IMR-90 (cell line): Measurements from ENCODE around the gene PRKN. TPM values are rescaled to one million over a fixed set of nuclear protein-coding genes. Genes with fewer than 3 reads are reported as not detected.

Source experiments
- ATAC-seq: fragments of 200-7000 bp; cut with Tn5 transposase; 2 replicates; pipeline ENCODE4 v1.9.1; 2020; ENCODE audit warnings: low read depth, mild to moderate bottlenecking, moderate library complexity
- BruUV-seq: library from RNA; stranded (reverse); fragments of 400-500 nt; replicated peaks from 2 replicates; lab custom pipeline; 2021; lab: Mats Ljungman, UMichigan
- CTCF ChIA-PET: fragments of 300-600 bp; formaldehyde crosslinking; extraction: SDS; loops from one replicate; lab custom pipeline; 2021; ENCODE audit warnings: antibody characterized with exemption; lab: Yijun Ruan, JAX
- POLR2A ChIA-PET: fragments of 300-600 bp; sonication (Branson Sonifier 250); formaldehyde crosslinking; loops from one replicate; lab custom pipeline; 2022; ENCODE audit warnings: antibody characterized with exemption; ENCODE audit not compliant: unreplicated experiment; lab: Charles Lee
- DNase-seq: peaks from one replicate; pipeline ENCODE4 v3.0.0; 2013
- H2AFZ ChIP-seq: replicated peaks from 2 replicates; pipeline ENCODE3; 2013; ENCODE audit warnings: low read length, mild to moderate bottlenecking; ENCODE audit not compliant: poor library complexity
- H2AK5ac ChIP-seq: 2 replicates; pipeline ENCODE4 v1.6.1; 2013; ENCODE audit warnings: low read depth, low read length, inconsistent platforms
- H2AK9ac ChIP-seq: replicated peaks from 2 replicates; pipeline ENCODE3; 2013; ENCODE audit warnings: mild to moderate bottlenecking, low read depth, low read length, moderate library complexity; ENCODE audit not compliant: poor library complexity
- H2BK120ac ChIP-seq: 2 replicates; pipeline ENCODE4 v1.6.1; 2013; ENCODE audit warnings: low read depth, low read length, inconsistent platforms
- H2BK15ac ChIP-seq: 3 replicates; pipeline ENCODE4 v1.6.1; 2013; ENCODE audit warnings: low read depth, low read length, inconsistent platforms
- H2BK20ac ChIP-seq: 2 replicates; pipeline ENCODE4 v1.6.1; 2013; ENCODE audit warnings: low read depth, mild to moderate bottlenecking, inconsistent platforms, low read length, moderate library complexity
- H2BK5ac ChIP-seq: 2 replicates; pipeline ENCODE4 v1.6.1; 2013; ENCODE audit warnings: mild to moderate bottlenecking, low read depth, low read length, inconsistent platforms; ENCODE audit not compliant: poor library complexity, severe bottlenecking
- H3K14ac ChIP-seq: replicated peaks from 2 replicates; pipeline ENCODE4 v1.6.1; 2013; ENCODE audit warnings: low read depth, low read length, inconsistent platforms
- H3K18ac ChIP-seq: 2 replicates; pipeline ENCODE4 v1.6.1; 2013; ENCODE audit warnings: low read depth, low read length, control low read depth
- H3K23ac ChIP-seq: 2 replicates; pipeline ENCODE4 v1.6.1; 2013; ENCODE audit warnings: low read depth, low read length, inconsistent platforms
- H3K27ac ChIP-seq: 2 replicates; pipeline ENCODE4 v1.5.1; 2013; ENCODE audit warnings: mild to moderate bottlenecking, control low read depth, low read length; ENCODE audit not compliant: insufficient read depth
- H3K27me3 ChIP-seq: 2 replicates; pipeline ENCODE4 v1.6.1; 2013; ENCODE audit warnings: low read length; ENCODE audit not compliant: control insufficient read depth, insufficient read depth
- H3K36me3 ChIP-seq: 2 replicates; pipeline ENCODE4 v1.6.1; 2013; ENCODE audit warnings: low read length, mixed read lengths; ENCODE audit not compliant: control insufficient read depth, insufficient read depth
- H3K4ac ChIP-seq: 2 replicates; pipeline ENCODE4 v1.6.1; 2013; ENCODE audit warnings: low read depth, low read length, inconsistent platforms
- H3K4me1 ChIP-seq: 2 replicates; pipeline ENCODE4 v1.6.1; 2013; ENCODE audit warnings: low read length, mixed read lengths; ENCODE audit not compliant: control insufficient read depth, insufficient read depth
- H3K4me2 ChIP-seq: 2 replicates; pipeline ENCODE4 v1.6.1; 2013; ENCODE audit warnings: low read depth, mild to moderate bottlenecking, control low read depth, low read length, moderate library complexity
- H3K4me3 ChIP-seq: 2 replicates; pipeline ENCODE4 v1.5.1; 2013; ENCODE audit warnings: low read depth, mild to moderate bottlenecking, control low read depth, low read length, moderate library complexity; ENCODE audit not compliant: insufficient read depth
- H3K56ac ChIP-seq: 2 replicates; pipeline ENCODE4 v1.6.1; 2013; ENCODE audit warnings: low read length, inconsistent platforms; ENCODE audit not compliant: insufficient read depth; ENCODE audit errors: extremely low read depth
- H3K79me1 ChIP-seq, 2 experiments: 2 replicates each; pipeline ENCODE4 v1.6.1; 2013; ENCODE audit warnings: low read length in 2 of 2, inconsistent platforms in 1 of 2, low read depth in 1 of 2
- H3K9ac ChIP-seq: 2 replicates; pipeline ENCODE4 v1.6.1; 2013; ENCODE audit warnings: low read depth, low read length, control low read depth
- H3K9me1 ChIP-seq: 2 replicates; pipeline ENCODE4 v1.6.1; 2013; ENCODE audit warnings: low read length, inconsistent platforms; ENCODE audit not compliant: insufficient read depth
- H3K9me3 ChIP-seq: 2 replicates; pipeline ENCODE4 v1.6.1; 2013; ENCODE audit warnings: low read length; ENCODE audit not compliant: control insufficient read depth, insufficient read depth
- H4K20me1 ChIP-seq: 2 replicates; pipeline ENCODE4 v1.6.1; 2013; ENCODE audit warnings: low read length, inconsistent platforms; ENCODE audit not compliant: insufficient read depth
- H4K5ac ChIP-seq: 2 replicates; pipeline ENCODE4 v1.6.1; 2013; ENCODE audit warnings: mild to moderate bottlenecking, low read depth, low read length, control low read depth
- H4K8ac ChIP-seq, 2 experiments: 2 replicates each; pipeline ENCODE4 v1.6.1; 2013; ENCODE audit warnings: low read depth in 2 of 2, low read length in 2 of 2, control low read depth in 1 of 2, inconsistent platforms in 1 of 2
- H4K91ac ChIP-seq: 2 replicates; pipeline ENCODE4 v1.6.1; 2013; ENCODE audit warnings: low read depth, low read length, inconsistent platforms; ENCODE audit not compliant: insufficient read depth
- BHLHE40 ChIP-seq: fragments of 150-350 bp; IDR thresholded peaks from 2 replicates; pipeline ENCODE4 v1.6.1; 2016; ENCODE audit warnings: mild to moderate bottlenecking, low read depth, low read length
- CEBPB ChIP-seq: IDR thresholded peaks from 2 replicates; pipeline ENCODE4 v1.6.1; 2012; ENCODE audit warnings: low read depth, low read length, improper control_type of control experiment
- CHD1 ChIP-seq: IDR thresholded peaks from 2 replicates; pipeline ENCODE4 v1.6.1; 2012; ENCODE audit warnings: low read depth, low read length, improper control_type of control experiment
- ELK1 ChIP-seq: fragments of 150-350 bp; IDR thresholded peaks from 2 replicates; pipeline ENCODE4 v1.6.1; 2016; ENCODE audit warnings: low read depth, mild to moderate bottlenecking, low read length, moderate library complexity, borderline replicate concordance
- FOS ChIP-seq: fragments of 150-350 bp; IDR thresholded peaks from 2 replicates; pipeline ENCODE4 v1.6.1; 2016; ENCODE audit warnings: low read depth, low read length
- MAFK ChIP-seq: IDR thresholded peaks from 2 replicates; pipeline ENCODE4 v1.6.1; 2012; ENCODE audit warnings: low read depth, low read length, improper control_type of control experiment
- MAZ ChIP-seq: IDR thresholded peaks from 2 replicates; pipeline ENCODE4 v1.6.1; 2012; ENCODE audit warnings: low read depth, mild to moderate bottlenecking, low read length, improper control_type of control experiment, moderate library complexity, borderline replicate concordance
- MXI1 ChIP-seq: IDR thresholded peaks from 2 replicates; pipeline ENCODE4 v1.6.1; 2012; ENCODE audit warnings: low read depth, mild to moderate bottlenecking, low read length, moderate library complexity, borderline replicate concordance
- NFE2L2 ChIP-seq: fragments of 150-350 bp; IDR thresholded peaks from 2 replicates; pipeline ENCODE4 v1.6.1; 2016; ENCODE audit warnings: low read depth, mild to moderate bottlenecking, low read length
- POLR2A ChIP-seq: IDR thresholded peaks from 2 replicates; pipeline ENCODE4 v1.6.1; 2012; ENCODE audit warnings: mild to moderate bottlenecking, low read depth, low read length
- RAD21 ChIP-seq: IDR thresholded peaks from 2 replicates; pipeline ENCODE4 v1.6.1; 2012; ENCODE audit warnings: low read length, improper control_type of control experiment
- RFX5 ChIP-seq: IDR thresholded peaks from 2 replicates; pipeline ENCODE4 v1.8.0; 2012; ENCODE audit warnings: low read depth, mild to moderate bottlenecking, low read length, moderate library complexity
- SMC3 ChIP-seq: fragments of 150-350 bp; IDR thresholded peaks from 2 replicates; pipeline ENCODE4 v1.6.1; 2016; ENCODE audit warnings: low read depth, mild to moderate bottlenecking, antibody characterized with exemption, low read length, moderate library complexity
- USF2 ChIP-seq: fragments of 150-350 bp; IDR thresholded peaks from 2 replicates; pipeline ENCODE4 v1.6.1; 2017; ENCODE audit warnings: mild to moderate bottlenecking, antibody characterized with exemption, low read length, low read depth
- WGBS, 2 experiments: methylation state at CpG; one replicate each; pipeline versions ENCODE4 v1.1.5 to v1.1.7; 2013; ENCODE audit warnings: missing lambda C conversion rate in 2 of 2; ENCODE audit not compliant: insufficient read length in 1 of 2; ENCODE audit errors: extremely low coverage in 2 of 2; 5-methylcytosine and 5-hydroxymethylcytosine counted together
- dilution Hi-C: fragments of 300-500 bp; cut with HindIII; formaldehyde crosslinking; loops from one replicate; pipeline ENCODE4 v1.14.3; 2018; ENCODE audit warnings: low sequenced_read_pairs; ENCODE audit not compliant: unreplicated experiment
- in situ Hi-C: fragments of 300-500 bp; cut with MboI; formaldehyde crosslinking; loops from 3 replicates; pipeline ENCODE4 v1.14.3; 2019; ENCODE audit warnings: low sequenced_read_pairs, inconsistent platforms, mixed read lengths
- intact Hi-C: fragments of 100-400 bp; cut with micrococcal nuclease; formaldehyde crosslinking; loops from 2 replicates; pipeline ENCODE4 v1.10.0; 2022
- polyA plus RNA-seq, 3 experiments: library from polyadenylated mRNA; depleted of rRNA; stranded (reverse); fragments of >200 nt; gene quantifications; 2 replicates each; pipeline ENCODE4 v1.2.3, GENCODE V29; 2012; ENCODE audit warnings: low replicate concordance in 1 of 3
- total RNA-seq: library from RNA; depleted of rRNA; stranded (reverse); fragments of >200 nt; gene quantifications from 2 replicates; pipeline ENCODE4 v1.2.3, GENCODE V29; 2012
- TF ChIP-seq, protein P1 (sequence below): conservative IDR thresholded peaks from 2 replicates; pipeline ENCODE4 v1.5.1; 2012; ENCODE audit warnings: mild to moderate bottlenecking, low read depth, low read length, improper control_type of control experiment

Gene PRKN
- total and polyA plus RNA-seq, 2 of the 4 experiments (the other 2 are of a cell fraction): 0.15 to 0.18 TPM

DNA sequence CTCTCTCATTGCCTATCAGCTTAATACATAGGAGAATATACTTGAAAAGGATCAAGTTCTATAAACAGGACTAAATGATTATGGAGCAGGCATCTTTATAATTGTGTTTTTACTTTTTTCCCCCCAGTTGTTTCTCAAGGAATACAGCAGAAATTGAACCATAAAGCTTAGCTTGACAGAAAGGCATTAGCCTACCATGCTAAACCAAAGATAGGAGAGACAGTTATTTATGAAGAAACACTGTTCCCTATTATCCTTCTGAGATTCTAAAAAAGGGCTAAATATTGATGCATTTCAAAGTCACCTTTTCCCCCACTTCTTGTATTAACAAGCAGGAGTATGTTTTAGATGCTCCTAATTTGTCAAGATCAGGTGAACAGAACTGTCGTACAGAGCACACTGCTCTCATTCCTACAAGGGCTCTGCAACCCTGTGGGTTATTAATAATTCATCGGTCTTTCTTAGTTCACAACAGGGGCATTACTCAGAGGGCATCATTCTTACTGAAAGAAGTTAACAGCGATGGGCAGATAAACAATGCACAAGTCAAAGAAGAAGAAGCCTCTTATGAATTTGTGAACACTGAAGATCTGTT is 38.7 kb downstream of the PRKN start:
- Histone ChIP-seq H3K27me3 (no peaks in the 10 kb centered on the region), H3K36me3 (no peaks in the 10 kb centered on the region), H2BK20ac (no peak overlapping the region), H3K79me1 (no peaks in the 10 kb centered on the region), H4K20me1 (no peaks in the 10 kb centered on the region), H2BK5ac (no peak overlapping the region), H2AK9ac (no peak overlapping the region), H3K9me3 (peaks cover 7% of the 10 kb centered on the region), H3K14ac (no peak overlapping the region), H3K18ac (no peak overlapping the region), H4K8ac (no peak overlapping the region), H2BK15ac (no peak overlapping the region), H3K4me3 (no peak overlapping the region), H3K23ac (no peak overlapping the region), H2BK120ac (no peak overlapping the region), H3K4me2 (no peak overlapping the region), H3K56ac (no peak overlapping the region), H4K5ac (no peak overlapping the region), H3K4ac (no peak overlapping the region), H4K91ac (no peak overlapping the region), H3K4me1 (no peaks in the 10 kb centered on the region), H2AK5ac (no peak overlapping the region), H2AFZ (no peak overlapping the region), H3K9me1 (no peaks in the 10 kb centered on the region), H3K9ac (no peak overlapping the region), H3K27ac (no peak overlapping the region)
- intact Hi-C loops: no loop called here
- CTCF ChIA-PET: interaction anchor here (0.6 kb wide), 1 partner anchor 1215 kb away, joined by 9 read pairs; no protein-coding TSS in a partner anchor
- dilution Hi-C loops: no loop called here
- no peak for ATAC-seq
- POLR2A ChIA-PET: no interaction called here
- DNase-seq: no peak
- BruUV-seq: no TSS peak
- WGBS, 2 experiments: no CpG with 5 or more reads among the region's 3 CpGs
- in situ Hi-C loops: no loop called here
- TF ChIP-seq USF2: no peak
- no peak for TF ChIP-seq MXI1
- TF ChIP-seq, protein P1, sequence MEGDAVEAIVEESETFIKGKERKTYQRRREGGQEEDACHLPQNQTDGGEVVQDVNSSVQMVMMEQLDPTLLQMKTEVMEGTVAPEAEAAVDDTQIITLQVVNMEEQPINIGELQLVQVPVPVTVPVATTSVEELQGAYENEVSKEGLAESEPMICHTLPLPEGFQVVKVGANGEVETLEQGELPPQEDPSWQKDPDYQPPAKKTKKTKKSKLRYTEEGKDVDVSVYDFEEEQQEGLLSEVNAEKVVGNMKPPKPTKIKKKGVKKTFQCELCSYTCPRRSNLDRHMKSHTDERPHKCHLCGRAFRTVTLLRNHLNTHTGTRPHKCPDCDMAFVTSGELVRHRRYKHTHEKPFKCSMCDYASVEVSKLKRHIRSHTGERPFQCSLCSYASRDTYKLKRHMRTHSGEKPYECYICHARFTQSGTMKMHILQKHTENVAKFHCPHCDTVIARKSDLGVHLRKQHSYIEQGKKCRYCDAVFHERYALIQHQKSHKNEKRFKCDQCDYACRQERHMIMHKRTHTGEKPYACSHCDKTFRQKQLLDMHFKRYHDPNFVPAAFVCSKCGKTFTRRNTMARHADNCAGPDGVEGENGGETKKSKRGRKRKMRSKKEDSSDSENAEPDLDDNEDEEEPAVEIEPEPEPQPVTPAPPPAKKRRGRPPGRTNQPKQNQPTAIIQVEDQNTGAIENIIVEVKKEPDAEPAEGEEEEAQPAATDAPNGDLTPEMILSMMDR: no peak
- no peak for TF ChIP-seq CEBPB
- no peak for TF ChIP-seq MAZ
- TF ChIP-seq ELK1: no peak
- no peak for TF ChIP-seq RFX5
- no peak for TF ChIP-seq RAD21
- TF ChIP-seq MAFK: no peak
- TF ChIP-seq FOS: no peak
- no peak for TF ChIP-seq SMC3
- TF ChIP-seq CHD1: no peak
- TF ChIP-seq BHLHE40: no peak
- no peak for TF ChIP-seq POLR2A
- TF ChIP-seq NFE2L2: no peak
